NCI-H1694 treated with DMSO at 0.1 percent for 48 hours (cell line): Measurements from ENCODE around the gene MFSD11.
A peak's percentile ranks its signal among the peaks of the same experiment; 100 is the strongest.
"Not testable (repeated sequence)": the region's sequence is repeated elsewhere in the genome, so short reads cannot be mapped to it uniquely, and the experiment has no call there.

Experiments used
- DNase-seq: peaks from one replicate; lab custom pipeline; 2025; lab: John Stamatoyannopoulos, UW

MFSD11 gene

DNA sequence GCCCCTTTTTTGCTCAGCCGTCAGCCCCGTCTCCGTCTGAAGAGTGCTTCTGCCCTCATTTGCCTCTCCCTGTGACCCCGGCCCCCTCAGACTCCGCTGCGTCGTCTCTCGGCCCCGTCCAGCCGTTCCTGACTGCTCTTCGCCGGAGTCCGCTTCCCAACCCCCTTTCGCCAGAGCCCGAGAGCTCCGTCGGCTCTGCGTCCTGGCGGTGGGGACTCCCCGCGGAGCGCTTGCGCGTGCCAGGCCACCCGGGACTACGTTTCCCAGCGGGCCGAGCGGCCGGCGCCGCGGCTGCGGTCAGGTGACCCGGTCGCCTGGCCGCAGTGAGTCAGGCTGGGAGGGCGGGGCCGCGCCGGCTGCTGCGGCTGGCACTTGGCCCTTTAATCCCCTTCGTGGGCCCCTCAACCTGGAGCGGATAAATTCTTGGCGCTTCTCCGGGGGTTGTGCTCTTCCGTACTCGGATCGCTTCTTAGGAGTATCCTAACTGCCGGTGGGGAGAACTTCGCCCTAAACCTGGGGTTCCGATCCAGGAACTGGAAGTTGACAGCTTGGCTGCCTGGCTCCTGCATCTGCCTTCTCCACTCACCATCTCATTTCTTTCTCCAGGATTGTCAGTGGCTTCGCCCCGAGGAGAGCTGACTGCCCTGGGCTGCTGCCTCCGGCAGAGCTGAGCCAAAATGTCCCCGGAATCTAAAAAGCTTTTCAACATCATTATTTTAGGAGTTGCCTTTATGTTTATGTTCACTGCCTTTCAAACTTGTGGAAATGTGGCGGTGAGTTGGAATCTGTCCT lies at the start of gene MFSD11:
TSS of gene MFSD11 (plus strand) at position 444 of the 792 bp plus-strand sequence. CDS start at position 678, 234 bp downstream.
- peak; percentile 97 for DNase-seq

- DNase-seq: no peak
Observed at GRCh38 chr17:76688165-76688622, 49.7 kb upstream of the MFSD11 start.

DNA sequence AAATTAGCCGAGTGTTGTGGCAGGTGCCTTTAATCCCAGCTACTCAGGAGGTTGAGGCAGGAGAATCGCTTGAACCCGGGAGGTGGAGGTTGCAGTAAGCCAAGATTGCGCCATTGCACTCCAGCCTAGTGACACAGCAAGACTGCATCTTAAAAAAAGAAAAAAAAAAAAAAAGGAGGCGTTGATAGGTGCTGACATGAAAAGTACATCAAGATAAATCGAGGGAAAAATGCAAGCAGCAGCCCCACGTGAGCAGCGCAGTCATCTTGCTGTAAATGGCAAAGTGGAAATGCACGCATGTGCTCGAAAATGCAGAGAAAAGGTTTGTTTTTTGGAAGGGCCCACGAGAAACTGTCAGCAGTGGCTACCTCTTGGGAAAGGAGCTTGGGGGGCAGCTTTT lies 48.1 kb upstream of the MFSD11 start:
- no peak for DNase-seq

DNA sequence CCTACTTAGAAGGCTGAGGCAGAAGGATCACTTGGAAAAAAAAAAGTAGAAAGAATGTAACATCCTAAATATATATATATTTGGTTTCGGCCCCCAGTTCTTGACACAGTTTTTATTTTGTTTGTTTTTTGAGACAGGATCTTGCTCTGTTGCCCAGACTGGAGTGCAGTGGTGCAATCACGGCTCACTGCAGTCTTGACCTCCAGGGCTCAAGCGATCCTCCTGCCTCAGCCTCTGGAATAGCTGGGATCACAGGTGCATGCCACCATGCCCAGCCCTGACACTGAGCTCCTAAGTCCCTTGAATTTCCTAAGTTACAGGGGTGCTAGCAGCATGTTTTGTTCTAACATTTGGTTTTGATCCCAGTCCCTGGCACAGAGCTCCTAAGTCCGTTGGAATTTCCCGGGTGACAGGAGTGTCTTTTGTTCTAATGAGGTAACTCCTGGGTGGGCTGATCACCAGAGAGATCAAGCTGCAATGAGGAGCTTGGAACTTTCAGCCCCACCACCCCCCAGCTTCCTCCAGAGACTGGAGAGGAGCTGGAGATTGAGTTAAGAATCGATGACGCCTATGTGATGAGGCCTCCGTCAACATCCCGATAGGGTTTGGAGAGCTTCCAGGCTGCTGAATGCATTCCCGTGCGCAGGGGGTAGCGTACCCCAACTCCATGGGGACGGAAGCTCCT lies 47.2 kb upstream of the MFSD11 start:
- no peak for DNase-seq

DNA sequence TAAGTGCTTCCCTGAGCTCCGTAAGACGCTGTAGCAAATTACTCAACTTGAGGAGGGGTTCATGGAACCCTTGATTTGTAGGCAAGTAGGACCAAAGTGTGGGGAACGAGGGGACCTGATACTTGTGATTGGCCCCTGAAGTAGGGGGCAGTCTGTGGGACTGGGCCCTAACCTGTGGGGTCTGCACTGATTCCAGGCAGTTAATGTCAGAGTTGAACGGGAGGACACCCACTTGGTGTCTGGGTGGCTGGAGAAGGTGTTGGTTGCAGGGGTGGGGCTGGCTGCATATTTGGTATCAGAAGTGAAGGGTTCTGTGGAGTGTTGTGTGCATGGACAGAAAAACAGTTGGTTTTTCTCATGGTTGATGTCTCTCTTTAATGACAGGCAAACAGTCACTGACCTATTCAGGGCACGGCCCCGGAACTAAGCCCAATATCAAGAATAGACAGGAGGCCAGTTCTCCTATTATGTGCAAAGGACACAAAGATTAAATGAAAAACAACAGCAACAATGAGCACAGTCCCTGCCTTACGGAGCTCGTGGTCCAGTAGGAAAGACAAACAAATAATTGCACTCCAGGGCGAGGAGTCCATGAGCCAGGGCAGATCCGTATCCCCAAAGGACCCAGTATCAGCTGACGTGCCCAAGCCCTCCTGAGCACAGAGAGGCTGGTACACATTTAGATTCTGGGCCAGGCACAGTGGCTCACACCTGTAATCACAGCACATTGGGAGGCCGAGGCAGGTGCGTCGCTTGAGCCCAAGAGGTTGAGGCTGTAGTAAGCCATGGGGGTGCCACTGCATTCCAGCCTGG lies 46.3 kb upstream of the MFSD11 start:
- DNase-seq: no peak

GRCh38 chr17:76695059-76695831 lies 42.7 kb upstream of the MFSD11 start:
- DNase-seq: no peak

- no peak for DNase-seq
Observed at GRCh38 chr17:76696763-76697701, 40.9 kb upstream of the MFSD11 start.

DNA sequence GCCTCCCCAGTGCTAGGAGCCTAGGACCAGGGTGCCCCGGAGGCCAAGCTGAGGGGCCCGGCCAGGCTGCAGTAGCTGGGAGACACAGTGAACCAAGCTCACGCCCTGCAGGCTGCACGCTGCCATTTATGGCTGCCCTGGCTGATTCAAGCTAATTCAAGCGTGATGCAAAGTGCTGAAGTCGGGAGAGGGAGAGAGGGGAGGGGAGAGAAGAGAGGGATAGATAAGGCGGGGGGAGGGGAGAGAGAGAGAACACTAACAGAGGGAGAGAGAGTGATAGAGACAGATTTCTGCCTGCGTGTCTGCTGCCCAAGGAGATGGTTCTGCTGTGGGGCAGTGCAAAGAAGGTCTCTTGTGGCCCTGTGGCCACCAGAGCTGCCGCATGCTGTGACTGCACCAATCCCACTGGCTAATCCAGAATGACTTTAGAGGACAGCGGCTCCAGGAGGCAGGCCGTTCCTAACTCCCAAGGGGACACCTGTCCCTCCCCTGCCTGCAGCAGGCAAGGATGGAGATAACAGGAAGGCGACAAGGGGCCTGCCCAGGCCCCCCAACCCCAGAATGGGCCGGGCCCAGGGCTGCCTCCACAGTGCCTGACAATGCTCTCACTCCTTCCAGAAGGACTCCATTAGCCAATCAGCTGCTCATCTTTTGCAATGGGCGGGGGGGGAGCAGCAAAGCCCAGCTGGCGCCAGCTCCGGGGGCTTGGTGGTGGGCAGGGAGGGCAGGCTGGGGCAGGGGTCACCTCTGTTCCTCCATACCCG lies 40.0 kb upstream of the MFSD11 start:
- DNase-seq: peak; percentile 4

- DNase-seq: not testable (repeated sequence)
Observed at GRCh38 chr17:76698466-76698977, 39.4 kb upstream of the MFSD11 start.

DNA sequence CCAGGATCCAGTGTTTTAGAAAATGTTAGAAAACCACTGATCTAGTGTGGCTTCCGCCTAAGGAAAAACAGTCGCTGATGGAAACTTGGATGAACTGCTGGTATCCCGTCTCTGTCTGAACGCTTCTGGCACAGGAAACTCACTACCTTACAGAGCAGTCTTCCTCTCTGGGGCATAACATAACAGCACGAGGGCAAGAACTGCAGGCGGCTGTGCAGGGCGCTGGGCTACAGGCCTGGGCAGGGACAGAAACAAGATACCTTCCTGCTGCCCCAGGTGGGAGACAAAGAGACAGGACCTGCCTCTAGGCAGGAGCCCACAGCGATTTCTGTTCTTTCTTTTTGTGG lies 37.7 kb upstream of the MFSD11 start:
- DNase-seq: no peak

GRCh38 chr17:76700617-76701470 lies 37.1 kb upstream of the MFSD11 start:
- DNase-seq: peak; percentile 8

DNA sequence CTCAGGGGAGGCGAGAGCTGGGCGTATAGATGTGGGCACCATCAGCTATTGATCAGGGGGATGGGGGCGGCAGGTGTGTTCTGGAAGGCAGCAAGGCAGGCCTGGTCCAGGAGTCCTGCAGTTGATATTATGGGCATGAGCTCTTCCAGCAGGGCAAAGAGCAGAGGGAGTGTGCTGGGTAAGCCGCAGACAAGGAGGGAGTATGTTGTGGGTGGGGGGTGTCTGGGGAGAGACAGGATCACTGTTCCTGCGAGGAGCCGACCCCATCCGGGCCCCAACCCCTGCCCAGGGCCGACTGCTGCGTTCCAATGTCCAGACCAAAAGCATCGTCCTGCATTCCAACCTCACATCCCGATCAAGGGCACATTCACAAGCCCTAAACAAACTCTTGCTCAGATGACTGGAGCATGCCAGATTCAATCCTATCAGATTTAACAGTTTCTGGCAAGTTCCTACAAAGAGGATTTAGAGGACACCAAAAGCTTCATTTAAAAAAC lies 36.4 kb upstream of the MFSD11 start:
- no peak for DNase-seq

- DNase-seq: no peak
Observed at GRCh38 chr17:76702076-76702475, 35.8 kb upstream of the MFSD11 start.

DNA sequence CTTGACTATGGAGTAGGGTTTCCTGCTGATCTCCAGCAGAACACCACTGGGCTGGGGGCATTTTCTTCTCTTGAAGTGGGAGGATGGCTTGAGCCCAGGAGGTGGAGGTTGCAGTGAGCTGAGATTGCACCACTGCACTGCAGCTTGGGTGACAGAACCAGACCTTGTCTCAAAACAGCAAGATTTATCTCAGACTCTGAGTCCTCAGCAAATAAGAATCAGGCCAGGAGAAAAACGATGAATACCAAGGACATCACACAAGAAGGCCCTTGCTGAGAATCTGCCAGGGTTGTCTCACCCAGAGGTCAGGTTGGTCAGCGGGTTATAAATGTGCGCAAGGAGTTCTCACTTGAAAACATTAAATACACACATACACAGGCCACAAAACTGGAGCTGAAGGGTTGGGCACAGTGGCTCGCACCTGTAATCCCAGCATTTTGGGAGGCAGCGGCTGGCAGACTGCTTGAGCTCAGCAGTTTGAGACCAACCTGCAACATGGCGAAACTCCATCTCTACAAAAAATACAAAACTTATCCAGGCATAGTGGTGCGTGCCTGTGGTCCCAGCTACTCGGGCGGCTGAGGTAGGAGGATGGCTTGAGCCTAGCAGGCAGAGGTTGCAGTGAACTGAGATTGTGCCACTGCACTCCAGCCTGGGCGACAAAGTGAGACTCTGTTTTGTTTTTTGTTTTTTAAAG lies 34.8 kb upstream of the MFSD11 start:
- DNase-seq: no peak

DNA sequence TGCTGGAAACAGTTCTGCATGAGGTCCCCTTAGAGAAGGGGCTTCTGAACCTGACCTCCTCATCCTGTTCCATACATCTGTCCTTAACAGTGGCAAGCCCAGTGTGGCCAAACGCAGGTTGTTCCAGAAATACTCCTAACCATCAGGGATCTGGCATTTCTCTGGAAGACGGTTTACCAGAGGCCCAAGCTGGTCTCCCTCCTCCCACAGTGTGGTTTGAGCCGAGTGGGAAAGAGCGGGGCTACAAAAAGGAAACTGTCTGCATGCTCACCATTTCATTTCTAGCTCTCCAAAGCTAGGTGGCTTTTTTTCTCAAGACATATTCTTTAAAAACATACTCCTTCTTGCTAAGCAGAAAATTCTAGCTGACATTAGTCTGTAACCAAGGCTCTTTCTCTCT lies 33.1 kb upstream of the MFSD11 start:
- DNase-seq: no peak

DNA sequence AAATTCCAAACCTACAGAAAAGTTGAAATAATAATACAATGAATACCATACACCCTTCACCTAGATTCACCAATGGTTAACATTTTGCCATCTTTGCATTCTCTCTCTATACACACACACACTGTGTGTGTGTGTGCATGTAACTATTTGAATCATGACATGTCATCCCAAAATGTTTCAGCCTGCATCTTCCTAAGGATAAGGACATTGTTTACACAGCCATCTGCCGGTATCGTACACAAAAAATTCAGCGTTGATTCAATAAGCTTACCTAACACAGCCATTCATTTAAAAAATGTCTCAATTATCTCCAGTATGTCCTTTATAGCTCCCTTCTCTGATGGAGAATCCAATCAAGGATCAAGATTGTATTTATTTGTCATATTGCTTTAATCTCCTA lies 31.1 kb upstream of the MFSD11 start:
- DNase-seq: peak; percentile 29

DNA sequence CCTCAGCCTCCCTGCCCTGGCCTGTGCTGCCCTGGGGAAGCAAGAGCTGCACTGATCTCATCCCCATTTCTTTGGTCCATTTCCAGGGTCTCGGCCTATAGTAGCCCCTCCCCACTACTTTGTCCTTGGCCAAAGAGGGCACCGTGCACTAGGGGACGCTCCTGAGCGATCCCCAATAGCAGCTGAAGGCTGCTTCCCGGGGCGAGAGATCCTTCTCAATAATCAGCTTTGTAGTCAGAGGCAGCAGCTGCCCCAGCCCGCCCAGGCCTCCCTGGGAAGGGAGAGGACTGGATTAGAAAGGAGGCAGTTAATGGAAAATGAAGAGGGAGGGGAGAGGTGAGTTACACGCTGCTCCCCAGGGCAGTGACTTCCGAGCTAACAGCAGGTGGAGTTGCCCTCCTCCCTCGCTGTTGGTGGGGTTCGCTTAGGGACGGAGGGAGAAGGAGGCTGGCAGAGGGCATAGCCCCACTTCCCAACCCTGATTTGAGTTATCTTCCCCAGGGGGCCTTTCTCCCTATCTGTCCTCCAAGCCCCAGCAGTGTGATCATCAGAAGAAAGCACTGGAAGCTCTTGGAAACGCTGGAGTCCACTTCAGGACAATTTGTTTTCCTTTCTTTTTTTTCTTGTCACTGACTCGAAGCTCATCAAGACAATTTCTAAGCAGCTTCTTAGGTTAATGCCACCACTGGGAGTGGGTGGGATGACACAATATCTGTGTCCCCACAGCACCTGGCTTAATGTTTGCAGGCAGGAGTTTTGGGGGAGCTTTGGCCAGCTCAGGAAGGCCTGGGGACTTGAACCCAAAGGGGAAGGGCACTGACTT lies 29.7 kb upstream of the MFSD11 start:
- DNase-seq: no peak
